Measurements from ENCODE around the gene AOC3. TPM values are rescaled to one million over a fixed set of nuclear protein-coding genes. Genes with fewer than 3 reads are reported as not detected.

AOC3 gene
- total RNA-seq (2012; rRNA removed) (under 0.01 TPM in 1 of 2 replicates, not detected in the other), polyA plus RNA-seq (2012; rRNA removed) (0.10 and 0.17 TPM in 2 replicates), Bru-seq, nascent RNA (percentile 22 among the genes with signal in this experiment), BruChase-seq, experiment 1, labeled RNA remaining after a 6-hour chase (percentile 46 among the genes with signal in this experiment), BruChase-seq, experiment 2, labeled RNA remaining after a 2-hour chase (percentile 42 among the genes with signal in this experiment)
- 0.01 and 0.05 TPM in 2 replicates for polyA plus RNA-seq (2012; cell fraction: cytosol; rRNA removed)
- polyA plus RNA-seq (2012; cell fraction: nucleus; rRNA removed; ENCODE audit: low replicate concordance) = 0.94 and 1.0 TPM in 2 replicates
- long read RNA-seq = 0 reads

GRCh38 chr17:42850954-42851353, at the start of gene AOC3:
Gene AOC3 (plus strand): TSS chr17:42851199. CDS start chr17:42851344, 145 bp downstream.
- TF ChIP-seq ELK1 (IDR thresholded peaks at IDR 0.05; ENCODE audit: borderline replicate concordance, low read depth, low read length) (no peak), CEBPB (IDR thresholded peaks at IDR 0.05; ENCODE audit: low read depth, low read length) (no peak), RCOR1 (IDR thresholded peaks at IDR 0.05; ENCODE audit: insufficient replicate concordance, low read length) (no peak), POLR2A (IDR thresholded peaks at IDR 0.05; ENCODE audit: low read depth, low read length) (no peak), FOS (IDR thresholded peaks at IDR 0.05; ENCODE audit: low read depth, low read length) (no peak), MAFK (IDR thresholded peaks at IDR 0.05; ENCODE audit: low read depth, low read length) (no peak)
- H2BK120ac ChIP-seq (ENCODE audit: low read depth, low read length) = no peak within 1 kb of the TSS
- H2AK9ac ChIP-seq (replicated peaks; ENCODE audit: low read depth, low read length, poor library complexity) = no peak within 1 kb of the TSS
- no peak within 1 kb of the TSS for H2AFZ ChIP-seq (replicated peaks; ENCODE audit: low read length, poor library complexity)
- BruUV-seq (replicated peaks) = no TSS peak
- H3K14ac ChIP-seq (replicated peaks; ENCODE audit: low read depth, low read length) = no peak within 1 kb of the TSS
- peak; percentile 58 for ATAC-seq (ENCODE audit: low read depth)
- H3K9me3 ChIP-seq (ENCODE audit: control insufficient read depth, insufficient read depth, low read length) = no peaks in the 10 kb centered on the region
- H3K27me3 ChIP-seq (ENCODE audit: control insufficient read depth, insufficient read depth, low read length) = peaks cover 12% of the 10 kb centered on the region
- no peak within 1 kb of the TSS for H2BK15ac ChIP-seq (ENCODE audit: low read depth, low read length)
- no peak within 1 kb of the TSS for H4K8ac ChIP-seq (ENCODE audit: low read depth in 2 of 2, low read length in 2 of 2)
- CTCF ChIA-PET = no interaction called here
- POLR2A ChIA-PET (ENCODE audit: unreplicated experiment) = no interaction called here
- peaks cover 4% of the 10 kb centered on the region; the same call in 1 of the 2 replicates for H3K4me1 ChIP-seq (ENCODE audit: control insufficient read depth, insufficient read depth, low read length)
- 46% methylated on average over 4 of the region's 9 CpGs; no CpG with 5 or more reads in 1 of the 2 experiments for WGBS, 2 experiments (ENCODE audit: extremely low coverage in 2 of 2, insufficient read length in 1 of 2)
- DNase-seq = no peak
- no peak within 1 kb of the TSS for H3K18ac ChIP-seq (ENCODE audit: low read depth, low read length)
- 0 out of 4 replicates have a peak, but pooled peaks cover 0 to 3% of the 10 kb centered on the region in 2 experiments for H3K79me1 ChIP-seq (ENCODE audit: low read depth in 1 of 2, low read length in 2 of 2)
- no peak within 1 kb of the TSS for H2BK20ac ChIP-seq (ENCODE audit: low read depth, low read length)
- intact Hi-C loops (cut with micrococcal nuclease) (no loop called here), dilution Hi-C loops (cut with HindIII; ENCODE audit: low sequenced_read_pairs, unreplicated experiment) (no loop called here), in situ Hi-C loops (cut with MboI; ENCODE audit: low sequenced_read_pairs) (no loop called here)
- no peak within 1 kb of the TSS for H3K27ac ChIP-seq (ENCODE audit: insufficient read depth, low read length)
- no peak within 1 kb of the TSS for H4K5ac ChIP-seq (ENCODE audit: low read depth, low read length)
- H3K56ac ChIP-seq (ENCODE audit: extremely low read depth, insufficient read depth, low read length) = no peak within 1 kb of the TSS
- H3K4ac ChIP-seq (ENCODE audit: low read depth, low read length) = no peak within 1 kb of the TSS
- no peaks in the 10 kb centered on the region; the same call in 1 of the 2 replicates for H3K36me3 ChIP-seq (ENCODE audit: control insufficient read depth, insufficient read depth, low read length)
- peaks cover 7% of the 10 kb centered on the region for H4K20me1 ChIP-seq (ENCODE audit: insufficient read depth, low read length)
- H2AK5ac ChIP-seq (ENCODE audit: low read depth, low read length) = no peak within 1 kb of the TSS
- no peak within 1 kb of the TSS for H3K4me2 ChIP-seq (ENCODE audit: low read depth, low read length)
- H3K23ac ChIP-seq (ENCODE audit: low read depth, low read length) = no peak within 1 kb of the TSS
- no peak within 1 kb of the TSS for H3K4me3 ChIP-seq (ENCODE audit: insufficient read depth, low read depth, low read length)
- no peak within 1 kb of the TSS for H2BK5ac ChIP-seq (ENCODE audit: low read depth, low read length, poor library complexity, severe bottlenecking)
- peaks cover 8% of the 10 kb centered on the region; the same call in 1 of the 2 replicates for H3K9me1 ChIP-seq (ENCODE audit: insufficient read depth, low read length)
- H4K91ac ChIP-seq (ENCODE audit: insufficient read depth, low read depth, low read length) = no peak within 1 kb of the TSS
- no peak within 1 kb of the TSS for H3K9ac ChIP-seq (ENCODE audit: low read depth, low read length)

All from IMR-90 (cell line).